ENCODE results near the gene GATA5.

DNA sequence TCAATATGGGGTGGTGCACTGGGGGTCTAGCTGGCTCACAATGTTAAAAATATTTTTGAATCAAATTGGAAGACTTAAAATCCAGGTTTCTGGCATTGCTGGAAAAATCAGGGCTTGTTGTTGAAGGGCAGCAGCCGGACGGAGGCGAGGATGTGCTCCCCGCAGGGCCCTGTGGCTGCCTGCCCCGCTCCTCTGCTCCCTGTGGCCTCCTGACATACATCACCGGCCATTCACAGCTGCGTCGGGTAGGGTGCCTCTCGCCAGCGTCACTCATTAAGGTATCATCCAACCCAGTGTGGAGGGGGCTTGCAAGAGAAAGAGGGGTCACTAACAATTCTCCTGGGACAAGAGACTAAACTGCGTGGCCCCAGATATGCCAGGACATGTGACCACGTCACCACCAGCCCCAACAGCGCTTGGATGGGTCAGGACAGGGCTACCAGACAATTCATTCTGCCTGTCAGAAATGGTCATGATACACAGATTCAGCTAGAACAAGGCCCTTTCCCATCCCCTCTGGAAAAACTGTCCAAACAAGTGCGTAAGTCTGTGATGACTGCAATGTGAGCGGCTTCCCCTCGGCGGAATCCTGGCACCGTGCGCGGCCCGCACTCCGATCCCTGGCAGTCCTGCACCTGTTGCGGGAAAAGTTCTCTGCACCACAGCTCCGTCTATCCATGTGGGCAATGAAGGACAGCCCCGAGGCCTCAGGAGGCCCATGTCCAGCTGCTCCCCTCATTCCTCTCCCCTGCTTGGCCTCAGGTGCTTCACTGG is 12.0 kb downstream of the GATA5 start:
- TF ChIP-seq, protein P1, sequence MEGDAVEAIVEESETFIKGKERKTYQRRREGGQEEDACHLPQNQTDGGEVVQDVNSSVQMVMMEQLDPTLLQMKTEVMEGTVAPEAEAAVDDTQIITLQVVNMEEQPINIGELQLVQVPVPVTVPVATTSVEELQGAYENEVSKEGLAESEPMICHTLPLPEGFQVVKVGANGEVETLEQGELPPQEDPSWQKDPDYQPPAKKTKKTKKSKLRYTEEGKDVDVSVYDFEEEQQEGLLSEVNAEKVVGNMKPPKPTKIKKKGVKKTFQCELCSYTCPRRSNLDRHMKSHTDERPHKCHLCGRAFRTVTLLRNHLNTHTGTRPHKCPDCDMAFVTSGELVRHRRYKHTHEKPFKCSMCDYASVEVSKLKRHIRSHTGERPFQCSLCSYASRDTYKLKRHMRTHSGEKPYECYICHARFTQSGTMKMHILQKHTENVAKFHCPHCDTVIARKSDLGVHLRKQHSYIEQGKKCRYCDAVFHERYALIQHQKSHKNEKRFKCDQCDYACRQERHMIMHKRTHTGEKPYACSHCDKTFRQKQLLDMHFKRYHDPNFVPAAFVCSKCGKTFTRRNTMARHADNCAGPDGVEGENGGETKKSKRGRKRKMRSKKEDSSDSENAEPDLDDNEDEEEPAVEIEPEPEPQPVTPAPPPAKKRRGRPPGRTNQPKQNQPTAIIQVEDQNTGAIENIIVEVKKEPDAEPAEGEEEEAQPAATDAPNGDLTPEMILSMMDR (IDR thresholded peaks at IDR 0.05; ENCODE audit: insufficient read depth, low read length), result no peak
- TF ChIP-seq GABPA (IDR thresholded peaks at IDR 0.05; ENCODE audit: low read depth), result no peak
